Endothelial cell of umbilical vein (primary cell): ENCODE measurements around the gene PUDP. TPM values are rescaled to one million over a fixed set of nuclear protein-coding genes. Genes with fewer than 3 reads are reported as not detected.

Experiments
- BruUV-seq: library from RNA; stranded (reverse); fragments of 400-500 nt; replicated peaks from 2 replicates; lab custom pipeline; 2021; lab: Mats Ljungman, UMichigan
- CTCF ChIA-PET: fragments of 300-600, 350-600 bp; sonication (Branson Sonifier 250); formaldehyde crosslinking; loops from one replicate; lab custom pipeline; 2021; ENCODE audit warnings: antibody characterized with exemption, inconsistent platforms; lab: Charles Lee
- POLR2A ChIA-PET: fragments of 300-600, 350-600 bp; sonication (Branson Sonifier 250); formaldehyde crosslinking; loops from one replicate; lab custom pipeline; 2021; ENCODE audit warnings: antibody characterized with exemption, inconsistent platforms; lab: Charles Lee
- DNase-seq: peaks from one replicate; pipeline ENCODE4 v3.0.0-alpha.2; 2011; ENCODE audit warnings: low read depth, low spot score
- FAIRE-seq: peaks from 2 replicates; lab custom pipeline; 2011; peaks lifted over from hg19 to GRCh38; lab: Jason Lieb, UNC
- H2AFZ ChIP-seq: 2 replicates; pipeline ENCODE4 v1.6.0; 2012; ENCODE audit warnings: low read depth, low read length, control low read depth, inconsistent platforms
- H3K27ac ChIP-seq: 2 replicates; pipeline ENCODE4 v1.5.1; 2011; ENCODE audit warnings: low read depth, mild to moderate bottlenecking, control low read depth, low read length, moderate library complexity; ENCODE audit not compliant: insufficient read depth
- H3K27me3 ChIP-seq, 2 experiments: 2 replicates each; pipeline versions ENCODE4 v1.6.0 to v1.6.1; 2011; ENCODE audit warnings: low read length in 2 of 2, mixed read lengths in 1 of 2; ENCODE audit not compliant: control insufficient read depth in 2 of 2, insufficient read depth in 2 of 2
- H3K36me3 ChIP-seq, 2 experiments: 2 replicates in 1 of 2; 3 replicates in 1 of 2; pipeline ENCODE4 v1.5.1; 2011; ENCODE audit warnings: low read length in 2 of 2, mild to moderate bottlenecking in 1 of 2, moderate library complexity in 1 of 2; ENCODE audit not compliant: control insufficient read depth in 2 of 2, insufficient read depth in 2 of 2; ENCODE audit errors: extremely low read depth in 1 of 2
- H3K4me1 ChIP-seq: 3 replicates; pipeline ENCODE4 v1.5.1; 2011; ENCODE audit warnings: mild to moderate bottlenecking, low read length; ENCODE audit not compliant: control insufficient read depth, insufficient read depth; ENCODE audit errors: extremely low read depth
- H3K4me2 ChIP-seq: 2 replicates; pipeline ENCODE4 v1.6.1; 2011; ENCODE audit warnings: low read length, control low read depth, mixed read lengths; ENCODE audit not compliant: insufficient read depth
- H3K4me3 ChIP-seq, 3 experiments: fragments of 200-600 bp in 1 of 3; sonication (generic), shearing (Covaris generic) in 1 of 3; replicated peaks in 1 of 3; 2 replicates each; pipeline ENCODE4 v1.5.1; 2011 to 2016; ENCODE audit warnings: control low read depth in 3 of 3, low read length in 3 of 3, mild to moderate bottlenecking in 2 of 3, inconsistent platforms in 1 of 3, low read depth in 1 of 3, moderate library complexity in 1 of 3; ENCODE audit not compliant: insufficient read depth in 1 of 3
- H3K79me2 ChIP-seq: 2 replicates; pipeline ENCODE4 v1.6.0; 2012; ENCODE audit warnings: low read length, inconsistent platforms; ENCODE audit not compliant: control insufficient read depth, insufficient read depth
- H3K9ac ChIP-seq: replicated peaks from 2 replicates; pipeline ENCODE3; 2011; ENCODE audit warnings: low read length, control low read depth; ENCODE audit not compliant: insufficient read depth; ENCODE audit errors: extremely low read depth
- H3K9me1 ChIP-seq: replicated peaks from 3 replicates; pipeline ENCODE4 v1.6.0; 2011; ENCODE audit warnings: mild to moderate bottlenecking, low read length; ENCODE audit not compliant: control insufficient read depth, insufficient read depth; ENCODE audit errors: extremely low read depth
- H3K9me3 ChIP-seq: replicated peaks from 2 replicates; pipeline ENCODE4 v1.5.1; 2012; ENCODE audit warnings: low read length, inconsistent platforms; ENCODE audit not compliant: control insufficient read depth, insufficient read depth
- H4K20me1 ChIP-seq: replicated peaks from 2 replicates; pipeline ENCODE3; 2011; ENCODE audit warnings: mild to moderate bottlenecking, low read length; ENCODE audit not compliant: control insufficient read depth, insufficient read depth; ENCODE audit errors: extremely low read depth
- EZH2 ChIP-seq: IDR thresholded peaks from 2 replicates; pipeline ENCODE4 v1.6.1; 2012; ENCODE audit warnings: borderline replicate concordance, low read depth, mild to moderate bottlenecking, moderate library complexity, low read length, inconsistent platforms; ENCODE audit not compliant: severe bottlenecking
- FOS ChIP-seq: IDR thresholded peaks from 2 replicates; pipeline ENCODE4 v1.6.1; 2011; ENCODE audit warnings: mild to moderate bottlenecking, low read length, moderate library complexity, borderline replicate concordance; ENCODE audit not compliant: insufficient read depth
- GATA2 ChIP-seq: IDR thresholded peaks from 2 replicates; pipeline ENCODE4 v1.7.0; 2011; ENCODE audit warnings: low read depth, mild to moderate bottlenecking, moderate library complexity, mixed read lengths, low read length; ENCODE audit not compliant: insufficient read length, insufficient read depth
- JUN ChIP-seq: IDR thresholded peaks from 2 replicates; pipeline ENCODE4 v1.6.1; 2011; ENCODE audit warnings: borderline replicate concordance, low read depth; ENCODE audit not compliant: insufficient read length, insufficient read depth
- POLR2A ChIP-seq: IDR thresholded peaks from 2 replicates; pipeline ENCODE4 v1.6.1; 2012; ENCODE audit warnings: low read depth, mild to moderate bottlenecking, control low read depth, low read length
- POLR2AphosphoS5 ChIP-seq: IDR thresholded peaks from 2 replicates; pipeline ENCODE4 v1.6.1; 2012; ENCODE audit warnings: low read depth, mild to moderate bottlenecking, control low read depth, low read length, moderate library complexity; ENCODE audit not compliant: insufficient read depth
- dilution Hi-C: fragments of 300-500 bp; cut with MboI; formaldehyde crosslinking; loops from one replicate; pipeline ENCODE4 v1.15.0; 2019; ENCODE audit warnings: low sequenced_read_pairs; ENCODE audit not compliant: extremely low pct_ligation_motif_present
- intact Hi-C: fragments of 100-400 bp; cut with micrococcal nuclease; formaldehyde crosslinking; loops from one replicate; pipeline ENCODE4 v1.10.0; 2022
- polyA plus RNA-seq, 4 experiments: library from polyadenylated mRNA; depleted of rRNA in 3 of 4; stranded (reverse) in 3 of 4; unstranded in 1 of 4; fragments of >200 nt; gene quantifications; 2 replicates each; pipeline versions ENCODE4 v1.2.1 to v1.2.3, GENCODE V29; 2011 to 2012; ENCODE audit warnings: missing spikeins in 1 of 4
- total RNA-seq: library from RNA; stranded (reverse); gene quantifications from 2 replicates; pipeline ENCODE4 v1.2.3, GENCODE V29; 2021
- TF ChIP-seq, protein P1 (sequence below), 2 donors: IDR thresholded peaks; 1 replicate in 1 of 2; 2 replicates in 1 of 2; pipeline ENCODE4 v1.5.1; 2011; ENCODE audit warnings: low read length in 2 of 2, mild to moderate bottlenecking in 2 of 2, moderate library complexity in 2 of 2, control low read depth in 1 of 2, inconsistent platforms in 1 of 2, low read depth in 1 of 2; ENCODE audit not compliant: insufficient read depth in 1 of 2; ENCODE audit errors: extremely low read depth in 1 of 2
- TF ChIP-seq, protein P2 (sequence below): IDR thresholded peaks from 2 replicates; pipeline ENCODE4 v1.6.1; 2011; ENCODE audit not compliant: insufficient read depth, insufficient read length

The PUDP gene
- total and polyA plus RNA-seq, 2 donors (not counting 3 experiments of a cell fraction or from before 2014, with no cell fraction given) = 17.3 to 22.5 TPM

DNA sequence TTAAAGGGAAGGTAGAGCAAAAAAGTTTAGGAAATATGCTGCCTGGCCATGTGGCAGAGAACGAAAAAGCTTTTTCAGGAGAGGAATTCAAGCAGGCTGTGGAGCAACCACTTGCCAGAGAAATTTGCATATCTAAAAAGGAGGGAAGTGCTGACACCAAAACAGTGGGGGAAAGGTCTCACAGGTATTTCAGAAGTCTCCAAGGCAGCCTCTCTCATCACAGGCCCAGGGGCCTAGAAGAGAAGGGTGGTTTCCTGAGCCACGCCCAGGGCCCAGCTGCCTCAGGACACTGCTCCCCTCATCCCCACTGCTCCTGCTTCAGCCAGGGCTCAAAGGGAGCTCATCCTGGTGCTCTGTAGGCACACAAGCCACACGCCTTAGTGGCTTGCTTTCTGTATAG lies 30.4 kb downstream of the PUDP start:
- no peak overlapping the region for H3K4me3 ChIP-seq
- BruUV-seq = no TSS peak
- no peaks in the 10 kb centered on the region for H3K36me3 ChIP-seq
- H3K27me3 ChIP-seq = no peaks in the 10 kb centered on the region
- TF ChIP-seq FOS = no peak
- TF ChIP-seq, protein P1, sequence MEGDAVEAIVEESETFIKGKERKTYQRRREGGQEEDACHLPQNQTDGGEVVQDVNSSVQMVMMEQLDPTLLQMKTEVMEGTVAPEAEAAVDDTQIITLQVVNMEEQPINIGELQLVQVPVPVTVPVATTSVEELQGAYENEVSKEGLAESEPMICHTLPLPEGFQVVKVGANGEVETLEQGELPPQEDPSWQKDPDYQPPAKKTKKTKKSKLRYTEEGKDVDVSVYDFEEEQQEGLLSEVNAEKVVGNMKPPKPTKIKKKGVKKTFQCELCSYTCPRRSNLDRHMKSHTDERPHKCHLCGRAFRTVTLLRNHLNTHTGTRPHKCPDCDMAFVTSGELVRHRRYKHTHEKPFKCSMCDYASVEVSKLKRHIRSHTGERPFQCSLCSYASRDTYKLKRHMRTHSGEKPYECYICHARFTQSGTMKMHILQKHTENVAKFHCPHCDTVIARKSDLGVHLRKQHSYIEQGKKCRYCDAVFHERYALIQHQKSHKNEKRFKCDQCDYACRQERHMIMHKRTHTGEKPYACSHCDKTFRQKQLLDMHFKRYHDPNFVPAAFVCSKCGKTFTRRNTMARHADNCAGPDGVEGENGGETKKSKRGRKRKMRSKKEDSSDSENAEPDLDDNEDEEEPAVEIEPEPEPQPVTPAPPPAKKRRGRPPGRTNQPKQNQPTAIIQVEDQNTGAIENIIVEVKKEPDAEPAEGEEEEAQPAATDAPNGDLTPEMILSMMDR (IDR thresholded peaks at IDR 0.05; ENCODE audit: extremely low read depth in 1 of 2, insufficient read depth in 1 of 2, low read depth in 1 of 2, low read length in 2 of 2) = no peak
- no peak for TF ChIP-seq POLR2A
- no peak for TF ChIP-seq GATA2
- TF ChIP-seq POLR2AphosphoS5 = no peak
- TF ChIP-seq, protein P2, sequence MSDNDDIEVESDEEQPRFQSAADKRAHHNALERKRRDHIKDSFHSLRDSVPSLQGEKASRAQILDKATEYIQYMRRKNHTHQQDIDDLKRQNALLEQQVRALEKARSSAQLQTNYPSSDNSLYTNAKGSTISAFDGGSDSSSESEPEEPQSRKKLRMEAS = no peak
- TF ChIP-seq JUN = no peak
- no peak for TF ChIP-seq EZH2
- intact Hi-C loops = no loop called here
- H3K9me3 ChIP-seq = no peaks in the 10 kb centered on the region
- H3K9ac ChIP-seq = no peak overlapping the region
- FAIRE-seq (no peak), DNase-seq (no peak)
- H4K20me1 ChIP-seq = no peaks in the 10 kb centered on the region
- dilution Hi-C loops = no loop called here
- no peak overlapping the region for H3K4me2 ChIP-seq
- peaks cover 31% of the 10 kb centered on the region for H3K79me2 ChIP-seq
- no peak overlapping the region for H3K27ac ChIP-seq
- no peak overlapping the region for H2AFZ ChIP-seq
- peaks cover 27% of the 10 kb centered on the region for H3K4me1 ChIP-seq
- H3K9me1 ChIP-seq = no peaks in the 10 kb centered on the region
- CTCF ChIA-PET = no interaction called here
- POLR2A ChIA-PET = no interaction called here
